K562 treated with DMSO at 1 percent for 12 hours (cell line): ENCODE results near the gene TMX1. TPM values are rescaled to one million over a fixed set of nuclear protein-coding genes. Genes with fewer than 3 reads are reported as not detected.

Experiments
- total RNA-seq: library from RNA; unstranded; fragments of 300-600 nt; gene quantifications from 2 replicates; pipeline ENCODE4 v1.2.3, GENCODE V29; 2022; ENCODE audit not compliant: insufficient read depth

TMX1 gene, protein sequence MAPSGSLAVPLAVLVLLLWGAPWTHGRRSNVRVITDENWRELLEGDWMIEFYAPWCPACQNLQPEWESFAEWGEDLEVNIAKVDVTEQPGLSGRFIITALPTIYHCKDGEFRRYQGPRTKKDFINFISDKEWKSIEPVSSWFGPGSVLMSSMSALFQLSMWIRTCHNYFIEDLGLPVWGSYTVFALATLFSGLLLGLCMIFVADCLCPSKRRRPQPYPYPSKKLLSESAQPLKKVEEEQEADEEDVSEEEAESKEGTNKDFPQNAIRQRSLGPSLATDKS
- 8.4 and 22.1 TPM in 2 replicates for total RNA-seq

DNA sequence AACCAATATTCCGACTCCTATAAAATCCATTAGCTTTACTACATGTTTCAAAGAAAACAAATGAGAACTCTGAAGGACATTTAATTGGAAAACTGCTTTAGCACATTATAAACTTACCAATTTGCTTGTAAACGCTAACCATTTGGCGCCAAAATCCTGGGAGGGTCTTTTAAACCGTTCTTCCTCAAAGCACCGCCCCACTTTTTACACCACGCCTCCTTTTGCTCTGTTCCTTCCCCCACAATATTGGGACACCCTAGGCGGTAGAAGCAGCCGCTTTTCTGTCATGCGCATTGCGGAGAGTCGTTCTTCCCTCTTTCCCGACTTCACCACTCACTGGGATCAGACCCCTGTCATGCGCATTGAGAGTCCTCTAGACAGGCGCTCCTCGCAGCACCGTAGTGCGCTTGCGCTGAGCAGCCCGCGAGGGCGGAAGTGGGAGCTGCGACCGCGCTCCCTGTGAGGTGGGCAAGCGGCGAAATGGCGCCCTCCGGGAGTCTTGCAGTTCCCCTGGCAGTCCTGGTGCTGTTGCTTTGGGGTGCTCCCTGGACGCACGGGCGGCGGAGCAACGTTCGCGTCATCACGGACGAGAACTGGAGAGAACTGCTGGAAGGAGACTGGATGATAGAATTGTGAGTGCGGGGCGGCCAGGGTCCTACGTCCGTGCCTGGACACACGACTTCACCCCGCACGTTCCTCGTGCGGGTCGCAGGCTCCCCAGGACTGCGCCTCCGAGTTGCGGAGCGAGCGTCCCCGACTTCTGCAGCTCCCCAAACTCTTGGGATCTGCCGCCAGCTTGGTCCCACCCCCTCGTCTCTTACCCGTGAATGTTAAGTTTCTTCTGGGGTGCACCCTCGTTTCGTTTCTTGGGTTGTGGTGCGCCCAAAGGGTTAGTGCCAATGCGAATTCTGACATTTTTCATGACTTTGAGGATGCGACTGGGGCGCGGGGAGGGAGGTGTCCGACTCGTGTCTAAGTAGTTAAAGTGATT lies at the start of gene TMX1:
TMX1 (plus strand) TSS at position 435 of the 991 bp plus-strand sequence; CDS start at position 481, 46 bp downstream.

Other genes with a start within 250 kb of the TMX1 start
- 0.17 TPM in 1 of 2 replicates, not detected in the other for gene TRIM9, start 145.1 kb upstream of the TMX1 start, total RNA-seq